ENCODE data around the gene PTPRN2.
"Not testable (repeated sequence)": the region's sequence is repeated elsewhere in the genome, so short reads cannot be mapped to it uniquely, and the experiment has no call there.

PTPRN2 gene

GRCh38 chr7:157734676-157735640 lies 852.7 kb downstream of the PTPRN2 start:
- no peak for TF ChIP-seq MYC (IDR thresholded peaks at IDR 0.05; ENCODE audit: low read depth, low read length)
- no peak for TF ChIP-seq MAX (IDR thresholded peaks at IDR 0.05; ENCODE audit: low read depth, low read length)
- no peak for TF ChIP-seq POLR2A (IDR thresholded peaks at IDR 0.05; ENCODE audit: extremely low read depth, insufficient read length)
- DNase-seq (ENCODE audit: low read depth): no peak
- no peak overlapping the region for H3K4me3 ChIP-seq (ENCODE audit: low read depth, low read length)

DNA sequence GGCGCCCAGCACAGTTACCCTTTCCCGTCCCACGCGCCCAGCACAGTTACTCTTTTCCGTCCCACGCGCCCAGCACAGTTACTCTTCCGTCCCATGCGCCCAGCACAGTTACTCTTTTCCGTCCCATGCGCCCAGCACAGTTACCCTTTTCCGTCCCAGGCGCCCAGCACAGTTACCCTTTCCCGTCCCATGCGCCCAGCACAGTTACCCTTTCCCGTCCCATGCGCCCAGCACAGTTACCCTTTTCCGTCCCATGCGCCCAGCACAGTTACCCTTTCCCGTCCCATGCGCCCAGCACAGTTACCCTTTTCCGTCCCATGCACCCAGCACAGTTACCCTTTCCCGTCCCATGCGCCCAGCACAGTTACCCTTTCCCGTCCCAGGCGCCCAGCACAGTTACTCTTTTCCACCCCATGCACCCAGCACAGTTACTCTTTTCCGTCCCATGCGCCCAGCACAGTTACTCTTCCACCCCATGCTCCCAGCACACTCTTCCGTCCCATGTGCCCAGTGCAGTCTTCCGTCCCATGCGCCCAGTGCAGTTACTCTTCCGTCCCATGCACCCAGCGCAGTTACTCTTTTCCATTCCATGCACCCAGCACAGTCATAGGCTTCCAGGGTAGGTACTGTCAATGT lies 853.7 kb downstream of the PTPRN2 start:
- not testable (repeated sequence) for H3K4me3 ChIP-seq (ENCODE audit: low read depth, low read length); DNase-seq (ENCODE audit: low read depth)

DNA sequence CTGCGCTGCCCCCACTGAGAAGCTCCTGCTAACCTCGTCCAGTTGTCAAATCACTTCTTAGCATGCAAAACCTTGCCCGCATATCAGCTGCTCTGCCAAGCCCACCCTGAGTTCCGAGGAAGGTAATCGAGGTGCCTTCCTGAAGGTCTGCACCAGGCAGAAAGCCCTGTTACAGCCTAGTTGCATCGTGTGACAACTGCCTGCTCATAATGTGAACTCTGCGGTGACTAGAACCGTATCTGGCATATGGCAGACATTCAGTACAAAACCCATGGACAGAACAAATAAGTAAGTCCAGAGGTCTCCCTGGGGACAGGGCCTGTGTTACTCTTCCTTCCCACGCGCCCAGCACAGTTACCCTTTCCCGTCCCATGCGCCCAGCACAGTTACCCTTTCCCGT lies 856.5 kb downstream of the PTPRN2 start:
- DNase-seq (ENCODE audit: low read depth): no peak
- H3K4me3 ChIP-seq (ENCODE audit: low read depth, low read length): no peak overlapping the region
- TF ChIP-seq POLR2A (IDR thresholded peaks at IDR 0.05; ENCODE audit: extremely low read depth, insufficient read length): no peak
- TF ChIP-seq, protein P1, sequence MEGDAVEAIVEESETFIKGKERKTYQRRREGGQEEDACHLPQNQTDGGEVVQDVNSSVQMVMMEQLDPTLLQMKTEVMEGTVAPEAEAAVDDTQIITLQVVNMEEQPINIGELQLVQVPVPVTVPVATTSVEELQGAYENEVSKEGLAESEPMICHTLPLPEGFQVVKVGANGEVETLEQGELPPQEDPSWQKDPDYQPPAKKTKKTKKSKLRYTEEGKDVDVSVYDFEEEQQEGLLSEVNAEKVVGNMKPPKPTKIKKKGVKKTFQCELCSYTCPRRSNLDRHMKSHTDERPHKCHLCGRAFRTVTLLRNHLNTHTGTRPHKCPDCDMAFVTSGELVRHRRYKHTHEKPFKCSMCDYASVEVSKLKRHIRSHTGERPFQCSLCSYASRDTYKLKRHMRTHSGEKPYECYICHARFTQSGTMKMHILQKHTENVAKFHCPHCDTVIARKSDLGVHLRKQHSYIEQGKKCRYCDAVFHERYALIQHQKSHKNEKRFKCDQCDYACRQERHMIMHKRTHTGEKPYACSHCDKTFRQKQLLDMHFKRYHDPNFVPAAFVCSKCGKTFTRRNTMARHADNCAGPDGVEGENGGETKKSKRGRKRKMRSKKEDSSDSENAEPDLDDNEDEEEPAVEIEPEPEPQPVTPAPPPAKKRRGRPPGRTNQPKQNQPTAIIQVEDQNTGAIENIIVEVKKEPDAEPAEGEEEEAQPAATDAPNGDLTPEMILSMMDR (IDR thresholded peaks at IDR 0.05; ENCODE audit: low read depth, low read length): no peak
- TF ChIP-seq MAX (IDR thresholded peaks at IDR 0.05; ENCODE audit: low read depth, low read length): no peak
- TF ChIP-seq MYC (IDR thresholded peaks at IDR 0.05; ENCODE audit: low read depth, low read length): no peak

DNA sequence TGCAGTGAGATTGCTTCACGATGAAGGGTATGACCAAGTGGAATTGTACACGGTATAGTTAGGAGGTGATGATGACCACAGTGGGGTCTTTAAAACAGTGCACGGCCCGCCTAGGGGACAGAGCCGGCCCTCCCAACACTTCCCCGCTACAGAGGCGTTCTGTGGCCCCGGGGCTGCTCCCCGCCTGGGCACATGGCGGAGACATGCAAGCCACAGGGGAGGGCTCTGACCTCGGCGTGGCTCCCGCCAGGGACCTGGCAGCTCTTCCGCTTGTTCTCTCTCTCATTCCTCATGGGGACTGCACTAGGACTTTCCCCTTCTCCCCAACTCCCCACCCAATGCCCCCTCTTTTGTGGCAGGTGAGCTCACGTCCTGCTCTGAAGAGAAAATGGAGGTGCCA lies 857.0 kb downstream of the PTPRN2 start:
- DNase-seq (ENCODE audit: low read depth): no peak
- H3K4me3 ChIP-seq (ENCODE audit: low read depth, low read length): no peak overlapping the region
- no peak for TF ChIP-seq MYC (IDR thresholded peaks at IDR 0.05; ENCODE audit: low read depth, low read length)
- TF ChIP-seq, protein P1 (IDR thresholded peaks at IDR 0.05; ENCODE audit: low read depth, low read length): no peak
- TF ChIP-seq MAX (IDR thresholded peaks at IDR 0.05; ENCODE audit: low read depth, low read length): no peak
- TF ChIP-seq POLR2A (IDR thresholded peaks at IDR 0.05; ENCODE audit: extremely low read depth, insufficient read length): no peak

DNA sequence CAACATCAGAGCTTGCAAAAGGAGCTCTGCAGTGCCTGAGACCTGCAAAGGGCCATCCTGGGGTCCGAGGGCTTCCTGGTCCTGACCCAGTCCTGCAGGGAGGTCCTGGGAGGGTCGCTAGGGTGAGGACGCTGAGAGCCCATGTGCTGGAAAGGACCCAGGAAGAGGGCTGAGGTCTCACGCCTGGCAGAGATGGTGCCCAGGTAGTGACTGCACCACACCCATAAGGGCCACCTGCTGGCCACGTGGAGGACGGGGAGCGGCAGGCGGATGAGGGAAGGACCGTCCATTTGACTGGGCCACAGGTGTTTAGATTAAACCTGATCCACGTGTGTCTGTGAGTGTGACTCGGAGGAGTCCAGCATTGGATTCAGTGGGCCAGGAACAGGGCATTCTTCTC lies 858.1 kb downstream of the PTPRN2 start:
- DNase-seq (ENCODE audit: low read depth): no peak
- no peak overlapping the region for H3K4me3 ChIP-seq (ENCODE audit: low read depth, low read length)
- TF ChIP-seq MAX (IDR thresholded peaks at IDR 0.05; ENCODE audit: low read depth, low read length) (no peak), POLR2A (IDR thresholded peaks at IDR 0.05; ENCODE audit: extremely low read depth, insufficient read length) (no peak)
- TF ChIP-seq, protein P1 (IDR thresholded peaks at IDR 0.05; ENCODE audit: low read depth, low read length): peak; percentile 3

DNA sequence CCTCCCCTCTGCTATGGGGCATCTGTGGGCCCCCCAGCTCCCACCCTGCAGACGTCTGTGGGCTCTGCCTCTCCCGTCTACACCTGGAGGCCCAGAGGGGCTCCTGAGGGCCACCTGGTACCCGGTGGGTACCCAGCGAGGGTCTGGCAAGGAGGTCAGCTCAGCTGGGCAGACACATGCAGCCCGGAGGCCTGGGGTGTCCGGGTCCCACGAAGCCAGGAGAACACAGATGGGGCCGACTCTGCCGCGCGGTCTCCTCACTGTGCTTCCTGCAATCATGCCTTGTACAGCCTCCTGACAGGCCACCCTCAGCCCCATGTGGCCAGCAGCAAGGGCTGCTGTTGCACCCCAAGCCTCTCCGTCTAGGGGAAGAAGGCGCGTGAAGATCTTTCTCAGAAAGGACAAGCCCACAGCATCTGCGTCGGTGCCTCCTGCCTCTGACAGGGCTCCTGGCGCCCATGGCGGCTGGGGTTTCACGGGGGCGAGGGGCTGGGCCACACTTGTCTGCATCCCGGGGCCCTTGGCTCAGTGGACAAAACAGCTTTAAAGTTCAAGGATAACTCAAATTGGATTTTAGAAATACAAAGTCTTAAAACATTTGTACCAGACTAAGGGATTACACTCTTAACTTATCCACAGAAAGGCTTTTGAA lies 859.5 kb downstream of the PTPRN2 start:
- TF ChIP-seq MAX (IDR thresholded peaks at IDR 0.05; ENCODE audit: low read depth, low read length): no peak
- TF ChIP-seq, protein P1 (IDR thresholded peaks at IDR 0.05; ENCODE audit: low read depth, low read length): no peak
- TF ChIP-seq MYC (IDR thresholded peaks at IDR 0.05; ENCODE audit: low read depth, low read length): no peak
- TF ChIP-seq POLR2A (IDR thresholded peaks at IDR 0.05; ENCODE audit: extremely low read depth, insufficient read length): no peak
- no peak overlapping the region for H3K4me3 ChIP-seq (ENCODE audit: low read depth, low read length)
- DNase-seq (ENCODE audit: low read depth): no peak
